ENCODE measurements around the gene NDUFS1. TPM values are rescaled to one million over a fixed set of nuclear protein-coding genes. Genes with fewer than 3 reads are reported as not detected.
A peak's percentile ranks its signal among the peaks of the same experiment; 100 is the strongest.

Gene NDUFS1
- total and polyA plus RNA-seq, 2 experiments from 2014 or later: 34.5 to 97.9 TPM

DNA sequence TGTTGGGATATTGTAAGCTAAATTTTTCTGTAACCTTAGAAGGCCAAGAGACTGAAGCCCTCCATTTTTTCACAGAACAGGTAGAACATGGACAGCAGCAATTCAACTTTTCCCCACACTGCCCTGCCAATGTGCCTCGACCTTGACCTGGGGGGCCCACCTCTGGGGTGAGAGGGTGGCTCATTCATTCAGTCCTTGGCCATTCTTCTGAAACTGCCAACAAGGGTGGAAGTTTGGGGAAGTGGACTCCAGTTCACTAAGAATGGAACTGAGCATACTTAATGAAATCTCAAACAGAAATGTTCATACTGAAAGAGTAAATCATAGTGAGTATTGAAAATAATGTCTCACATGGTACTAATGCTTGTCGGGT lies 1.5 kb upstream of the NDUFS1 start:
- ATAC-seq: no peak
- H3K27ac ChIP-seq (ENCODE audit: low read depth): peak overlapping the region; percentile 92
- H3K36me3 Mint-ChIP-seq (ENCODE audit: low read depth): peaks cover 64% of the 10 kb centered on the region

More for the DNA sequence above, 1.5 kb upstream of the NDUFS1 start:
- Mint-ChIP-seq H3K27ac (peak overlapping the region; percentile 99), H3K4me1 (peaks cover 23% of the 10 kb centered on the region), H3K9me3 (no peaks in the 10 kb centered on the region), H3K27me3 (ENCODE audit: insufficient read depth, low read depth, poor library complexity) (peaks cover 17% of the 10 kb centered on the region), H3K4me3 (peak overlapping the region; percentile 99)
- Histone ChIP-seq H3K36me3 (ENCODE audit: insufficient read depth) (peaks cover 36% of the 10 kb centered on the region), H2AFZ (no peak overlapping the region), H3K9me2 (ENCODE audit: insufficient read depth) (no peaks in the 10 kb centered on the region), H3K4me3 (peak overlapping the region; percentile 93), H3F3A (replicated peaks; ENCODE audit: low read depth) (peaks cover 34% of the 10 kb centered on the region), H3K4me1 (ENCODE audit: insufficient read depth) (peaks cover 17% of the 10 kb centered on the region), H4K20me1 (replicated peaks; ENCODE audit: insufficient read depth) (peaks cover 12% of the 10 kb centered on the region; the same call in 1 of the 2 replicates), H3K4me2 (peak overlapping the region; percentile 96), H3K27me3 (ENCODE audit: insufficient read depth) (no peaks in the 10 kb centered on the region), H3K79me2 (replicated peaks; ENCODE audit: insufficient read depth) (peaks cover 60% of the 10 kb centered on the region)
- DNase-seq (ENCODE audit: low spot score): no peak
- TF ChIP-seq EZH2phosphoT487 (IDR thresholded peaks at IDR 0.05; ENCODE audit: unreplicated experiment): no peak
- TF ChIP-seq, protein P1, sequence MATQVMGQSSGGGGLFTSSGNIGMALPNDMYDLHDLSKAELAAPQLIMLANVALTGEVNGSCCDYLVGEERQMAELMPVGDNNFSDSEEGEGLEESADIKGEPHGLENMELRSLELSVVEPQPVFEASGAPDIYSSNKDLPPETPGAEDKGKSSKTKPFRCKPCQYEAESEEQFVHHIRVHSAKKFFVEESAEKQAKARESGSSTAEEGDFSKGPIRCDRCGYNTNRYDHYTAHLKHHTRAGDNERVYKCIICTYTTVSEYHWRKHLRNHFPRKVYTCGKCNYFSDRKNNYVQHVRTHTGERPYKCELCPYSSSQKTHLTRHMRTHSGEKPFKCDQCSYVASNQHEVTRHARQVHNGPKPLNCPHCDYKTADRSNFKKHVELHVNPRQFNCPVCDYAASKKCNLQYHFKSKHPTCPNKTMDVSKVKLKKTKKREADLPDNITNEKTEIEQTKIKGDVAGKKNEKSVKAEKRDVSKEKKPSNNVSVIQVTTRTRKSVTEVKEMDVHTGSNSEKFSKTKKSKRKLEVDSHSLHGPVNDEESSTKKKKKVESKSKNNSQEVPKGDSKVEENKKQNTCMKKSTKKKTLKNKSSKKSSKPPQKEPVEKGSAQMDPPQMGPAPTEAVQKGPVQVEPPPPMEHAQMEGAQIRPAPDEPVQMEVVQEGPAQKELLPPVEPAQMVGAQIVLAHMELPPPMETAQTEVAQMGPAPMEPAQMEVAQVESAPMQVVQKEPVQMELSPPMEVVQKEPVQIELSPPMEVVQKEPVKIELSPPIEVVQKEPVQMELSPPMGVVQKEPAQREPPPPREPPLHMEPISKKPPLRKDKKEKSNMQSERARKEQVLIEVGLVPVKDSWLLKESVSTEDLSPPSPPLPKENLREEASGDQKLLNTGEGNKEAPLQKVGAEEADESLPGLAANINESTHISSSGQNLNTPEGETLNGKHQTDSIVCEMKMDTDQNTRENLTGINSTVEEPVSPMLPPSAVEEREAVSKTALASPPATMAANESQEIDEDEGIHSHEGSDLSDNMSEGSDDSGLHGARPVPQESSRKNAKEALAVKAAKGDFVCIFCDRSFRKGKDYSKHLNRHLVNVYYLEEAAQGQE (IDR thresholded peaks at IDR 0.05; ENCODE audit: unreplicated experiment): no peak
- no peak for TF ChIP-seq POLR2AphosphoS5 (IDR thresholded peaks at IDR 0.05; ENCODE audit: low read depth)
- no peak for TF ChIP-seq CREB1 (CRISPR knock-in tag; IDR thresholded peaks at IDR 0.05; ENCODE audit: low read depth)
- TF ChIP-seq ZNF331 (CRISPR knock-in tag; IDR thresholded peaks at IDR 0.05; ENCODE audit: low read depth): no peak
- no peak for TF ChIP-seq JUNB (IDR thresholded peaks at IDR 0.05; ENCODE audit: unreplicated experiment)
- TF ChIP-seq, protein P2, sequence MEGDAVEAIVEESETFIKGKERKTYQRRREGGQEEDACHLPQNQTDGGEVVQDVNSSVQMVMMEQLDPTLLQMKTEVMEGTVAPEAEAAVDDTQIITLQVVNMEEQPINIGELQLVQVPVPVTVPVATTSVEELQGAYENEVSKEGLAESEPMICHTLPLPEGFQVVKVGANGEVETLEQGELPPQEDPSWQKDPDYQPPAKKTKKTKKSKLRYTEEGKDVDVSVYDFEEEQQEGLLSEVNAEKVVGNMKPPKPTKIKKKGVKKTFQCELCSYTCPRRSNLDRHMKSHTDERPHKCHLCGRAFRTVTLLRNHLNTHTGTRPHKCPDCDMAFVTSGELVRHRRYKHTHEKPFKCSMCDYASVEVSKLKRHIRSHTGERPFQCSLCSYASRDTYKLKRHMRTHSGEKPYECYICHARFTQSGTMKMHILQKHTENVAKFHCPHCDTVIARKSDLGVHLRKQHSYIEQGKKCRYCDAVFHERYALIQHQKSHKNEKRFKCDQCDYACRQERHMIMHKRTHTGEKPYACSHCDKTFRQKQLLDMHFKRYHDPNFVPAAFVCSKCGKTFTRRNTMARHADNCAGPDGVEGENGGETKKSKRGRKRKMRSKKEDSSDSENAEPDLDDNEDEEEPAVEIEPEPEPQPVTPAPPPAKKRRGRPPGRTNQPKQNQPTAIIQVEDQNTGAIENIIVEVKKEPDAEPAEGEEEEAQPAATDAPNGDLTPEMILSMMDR (conservative IDR thresholded peaks at IDR 0.05; ENCODE audit: low read depth in 2 of 2): no peak
- TF ChIP-seq, protein P3, sequence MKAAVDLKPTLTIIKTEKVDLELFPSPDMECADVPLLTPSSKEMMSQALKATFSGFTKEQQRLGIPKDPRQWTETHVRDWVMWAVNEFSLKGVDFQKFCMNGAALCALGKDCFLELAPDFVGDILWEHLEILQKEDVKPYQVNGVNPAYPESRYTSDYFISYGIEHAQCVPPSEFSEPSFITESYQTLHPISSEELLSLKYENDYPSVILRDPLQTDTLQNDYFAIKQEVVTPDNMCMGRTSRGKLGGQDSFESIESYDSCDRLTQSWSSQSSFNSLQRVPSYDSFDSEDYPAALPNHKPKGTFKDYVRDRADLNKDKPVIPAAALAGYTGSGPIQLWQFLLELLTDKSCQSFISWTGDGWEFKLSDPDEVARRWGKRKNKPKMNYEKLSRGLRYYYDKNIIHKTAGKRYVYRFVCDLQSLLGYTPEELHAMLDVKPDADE (IDR thresholded peaks at IDR 0.05): no peak
- no peak for TF ChIP-seq NANOG (IDR thresholded peaks at IDR 0.05; ENCODE audit: borderline replicate concordance)
- no peak for TF ChIP-seq STAT1 (IDR thresholded peaks at IDR 0.05; ENCODE audit: unreplicated experiment)
- TF ChIP-seq, protein P4, sequence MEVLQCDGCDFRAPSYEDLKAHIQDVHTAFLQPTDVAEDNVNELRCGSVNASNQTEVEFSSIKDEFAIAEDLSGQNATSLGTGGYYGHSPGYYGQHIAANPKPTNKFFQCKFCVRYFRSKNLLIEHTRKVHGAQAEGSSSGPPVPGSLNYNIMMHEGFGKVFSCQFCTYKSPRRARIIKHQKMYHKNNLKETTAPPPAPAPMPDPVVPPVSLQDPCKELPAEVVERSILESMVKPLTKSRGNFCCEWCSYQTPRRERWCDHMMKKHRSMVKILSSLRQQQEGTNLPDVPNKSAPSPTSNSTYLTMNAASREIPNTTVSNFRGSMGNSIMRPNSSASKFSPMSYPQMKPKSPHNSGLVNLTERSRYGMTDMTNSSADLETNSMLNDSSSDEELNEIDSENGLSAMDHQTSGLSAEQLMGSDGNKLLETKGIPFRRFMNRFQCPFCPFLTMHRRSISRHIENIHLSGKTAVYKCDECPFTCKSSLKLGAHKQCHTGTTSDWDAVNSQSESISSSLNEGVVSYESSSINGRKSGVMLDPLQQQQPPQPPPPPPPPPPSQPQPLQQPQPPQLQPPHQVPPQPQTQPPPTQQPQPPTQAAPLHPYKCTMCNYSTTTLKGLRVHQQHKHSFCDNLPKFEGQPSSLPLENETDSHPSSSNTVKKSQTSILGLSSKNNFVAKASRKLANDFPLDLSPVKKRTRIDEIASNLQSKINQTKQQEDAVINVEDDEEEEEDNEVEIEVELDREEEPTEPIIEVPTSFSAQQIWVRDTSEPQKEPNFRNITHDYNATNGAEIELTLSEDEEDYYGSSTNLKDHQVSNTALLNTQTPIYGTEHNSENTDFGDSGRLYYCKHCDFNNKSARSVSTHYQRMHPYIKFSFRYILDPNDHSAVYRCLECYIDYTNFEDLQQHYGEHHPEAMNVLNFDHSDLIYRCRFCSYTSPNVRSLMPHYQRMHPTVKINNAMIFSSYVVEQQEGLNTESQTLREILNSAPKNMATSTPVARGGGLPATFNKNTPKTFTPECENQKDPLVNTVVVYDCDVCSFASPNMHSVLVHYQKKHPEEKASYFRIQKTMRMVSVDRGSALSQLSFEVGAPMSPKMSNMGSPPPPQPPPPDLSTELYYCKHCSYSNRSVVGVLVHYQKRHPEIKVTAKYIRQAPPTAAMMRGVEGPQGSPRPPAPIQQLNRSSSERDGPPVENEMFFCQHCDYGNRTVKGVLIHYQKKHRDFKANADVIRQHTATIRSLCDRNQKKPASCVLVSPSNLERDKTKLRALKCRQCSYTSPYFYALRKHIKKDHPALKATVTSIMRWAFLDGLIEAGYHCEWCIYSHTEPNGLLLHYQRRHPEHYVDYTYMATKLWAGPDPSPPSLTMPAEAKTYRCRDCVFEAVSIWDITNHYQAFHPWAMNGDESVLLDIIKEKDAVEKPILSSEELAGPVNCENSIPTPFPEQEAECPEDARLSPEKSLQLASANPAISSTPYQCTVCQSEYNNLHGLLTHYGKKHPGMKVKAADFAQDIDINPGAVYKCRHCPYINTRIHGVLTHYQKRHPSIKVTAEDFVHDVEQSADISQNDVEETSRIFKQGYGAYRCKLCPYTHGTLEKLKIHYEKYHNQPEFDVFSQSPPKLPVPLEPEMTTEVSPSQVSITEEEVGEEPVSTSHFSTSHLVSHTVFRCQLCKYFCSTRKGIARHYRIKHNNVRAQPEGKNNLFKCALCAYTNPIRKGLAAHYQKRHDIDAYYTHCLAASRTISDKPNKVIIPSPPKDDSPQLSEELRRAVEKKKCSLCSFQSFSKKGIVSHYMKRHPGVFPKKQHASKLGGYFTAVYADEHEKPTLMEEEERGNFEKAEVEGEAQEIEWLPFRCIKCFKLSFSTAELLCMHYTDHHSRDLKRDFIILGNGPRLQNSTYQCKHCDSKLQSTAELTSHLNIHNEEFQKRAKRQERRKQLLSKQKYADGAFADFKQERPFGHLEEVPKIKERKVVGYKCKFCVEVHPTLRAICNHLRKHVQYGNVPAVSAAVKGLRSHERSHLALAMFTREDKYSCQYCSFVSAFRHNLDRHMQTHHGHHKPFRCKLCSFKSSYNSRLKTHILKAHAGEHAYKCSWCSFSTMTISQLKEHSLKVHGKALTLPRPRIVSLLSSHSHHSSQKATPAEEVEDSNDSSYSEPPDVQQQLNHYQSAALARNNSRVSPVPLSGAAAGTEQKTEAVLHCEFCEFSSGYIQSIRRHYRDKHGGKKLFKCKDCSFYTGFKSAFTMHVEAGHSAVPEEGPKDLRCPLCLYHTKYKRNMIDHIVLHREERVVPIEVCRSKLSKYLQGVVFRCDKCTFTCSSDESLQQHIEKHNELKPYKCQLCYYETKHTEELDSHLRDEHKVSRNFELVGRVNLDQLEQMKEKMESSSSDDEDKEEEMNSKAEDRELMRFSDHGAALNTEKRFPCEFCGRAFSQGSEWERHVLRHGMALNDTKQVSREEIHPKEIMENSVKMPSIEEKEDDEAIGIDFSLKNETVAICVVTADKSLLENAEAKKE (CRISPR knock-in tag; IDR thresholded peaks at IDR 0.05): no peak
- TF ChIP-seq EZH2 (IDR thresholded peaks at IDR 0.05; ENCODE audit: low read depth, unreplicated experiment): no peak
- no peak for TF ChIP-seq ZNF114 (CRISPR knock-in tag; IDR thresholded peaks at IDR 0.05)

Data from GM23338 (cell line).